GM12865 (cell line): Measurements from ENCODE around the gene ATG9B.
"Not testable (repeated sequence)": the region's sequence is repeated elsewhere in the genome, so short reads cannot be mapped to it uniquely, and the experiment has no call there.

Experiments
- DNase-seq: peaks from one replicate; pipeline ENCODE4 v3.0.0; 2010; ENCODE audit warnings: low read depth
- H3K4me3 ChIP-seq: 2 replicates; pipeline ENCODE4 v1.5.1; 2011; ENCODE audit warnings: mild to moderate bottlenecking, low read depth, low read length, control low read depth
- CTCF ChIP-seq: IDR thresholded peaks from 2 replicates; pipeline ENCODE4 v1.5.1; 2011; ENCODE audit warnings: low read length, control low read depth, low read depth, inconsistent platforms; ENCODE audit not compliant: insufficient read depth; ENCODE audit errors: missing control alignments

The ATG9B gene

GRCh38 chr7:151014950-151015349, 9.3 kb downstream of the ATG9B start:
- TF ChIP-seq CTCF = no peak
- no peak overlapping the region for H3K4me3 ChIP-seq
- peak; percentile 26 for DNase-seq

GRCh38 chr7:151013733-151014497, 10.4 kb downstream of the ATG9B start:
- TF ChIP-seq CTCF = no peak
- peak; percentile 84 for DNase-seq
- peak overlapping the region; percentile 12 for H3K4me3 ChIP-seq

- TF ChIP-seq CTCF = no peak
- no peak overlapping the region for H3K4me3 ChIP-seq
- no peak for DNase-seq
Observed at GRCh38 chr7:151013356-151013732, 10.9 kb downstream of the ATG9B start.

GRCh38 chr7:151012911-151013347, 11.4 kb downstream of the ATG9B start:
- peak; percentile 35 for TF ChIP-seq CTCF
- no peak overlapping the region for H3K4me3 ChIP-seq
- DNase-seq = no peak

- H3K4me3 ChIP-seq = no peak overlapping the region
- no peak for TF ChIP-seq CTCF
- no peak for DNase-seq
Observed at GRCh38 chr7:151012031-151012692, 12.1 kb downstream of the ATG9B start.

- H3K4me3 ChIP-seq, DNase-seq: not testable (repeated sequence)
Observed at GRCh38 chr7:151011616-151012015, 12.7 kb downstream of the ATG9B start.

- TF ChIP-seq CTCF = no peak
- DNase-seq = no peak
- H3K4me3 ChIP-seq = no peak overlapping the region
Observed at GRCh38 chr7:151011097-151011409, 13.2 kb downstream of the ATG9B start.
